ENCODE data around the gene TBC1D22A. TPM values are rescaled to one million over a fixed set of nuclear protein-coding genes. Genes with fewer than 3 reads are reported as not detected.

Gene TBC1D22A
- total and polyA plus RNA-seq, 2 donors from 2014 or later, result 24.6 to 39.4 TPM

- H3K4me1 ChIP-seq (ENCODE audit: control insufficient read depth in 2 of 3, insufficient read depth in 2 of 3, low read depth in 1 of 3, low read length in 3 of 3), result peaks cover 0 to 6% (median 0%) of the 10 kb centered on the region in 3 donors
- peak in 1 of 5 donors; percentile 10 for DNase-seq
- H3K4me3 ChIP-seq (ENCODE audit: low read length in 3 of 3), result no peak overlapping the region
- no peaks in the 10 kb centered on the region for H3K27me3 ChIP-seq (ENCODE audit: control insufficient read depth, insufficient read depth, low read length)
- TF ChIP-seq CTCF (IDR thresholded peaks at IDR 0.05; ENCODE audit: borderline replicate concordance, extremely low read depth, insufficient read depth), result no peak
- intact Hi-C loops (cut with DNase I), result no loop called here
- H3K36me3 ChIP-seq (ENCODE audit: control insufficient read depth in 2 of 3, insufficient read depth in 3 of 3, low read length in 3 of 3), result peaks cover 0 to 7% (median 2%) of the 10 kb centered on the region in 3 donors
- no peak for FAIRE-seq
- no peak overlapping the region for H3K9ac ChIP-seq (ENCODE audit: low read length in 3 of 3)
- no peaks in the 10 kb centered on the region for H3K9me3 ChIP-seq (ENCODE audit: control insufficient read depth in 2 of 3, insufficient read depth in 1 of 3, low read length in 3 of 3)
- no peak overlapping the region for H3K27ac ChIP-seq (ENCODE audit: low read depth in 2 of 2, low read length in 2 of 2)
Observed at GRCh38 chr22:46806794-46807193, 44.3 kb downstream of the TBC1D22A start.

GRCh38 chr22:46807458-46807857 is 45.0 kb downstream of the TBC1D22A start:
- peaks cover 0 to 12% (median 0%) of the 10 kb centered on the region in 3 donors for H3K4me1 ChIP-seq (ENCODE audit: control insufficient read depth in 2 of 3, insufficient read depth in 2 of 3, low read depth in 1 of 3, low read length in 3 of 3)
- no peak overlapping the region for H3K9ac ChIP-seq (ENCODE audit: low read length in 3 of 3)
- peak in 1 of 5 donors; percentile 25 for DNase-seq
- intact Hi-C loops (cut with DNase I), result no loop called here
- no peak overlapping the region for H3K27ac ChIP-seq (ENCODE audit: low read depth in 2 of 2, low read length in 2 of 2)
- peaks cover 0 to 7% (median 2%) of the 10 kb centered on the region in 3 donors for H3K36me3 ChIP-seq (ENCODE audit: control insufficient read depth in 2 of 3, insufficient read depth in 3 of 3, low read length in 3 of 3)
- no peak for FAIRE-seq
- H3K4me3 ChIP-seq (ENCODE audit: low read length in 3 of 3), result no peak overlapping the region
- no peaks in the 10 kb centered on the region for H3K9me3 ChIP-seq (ENCODE audit: control insufficient read depth in 2 of 3, insufficient read depth in 1 of 3, low read length in 3 of 3)
- TF ChIP-seq CTCF (IDR thresholded peaks at IDR 0.05; ENCODE audit: borderline replicate concordance, extremely low read depth, insufficient read depth), result no peak
- H3K27me3 ChIP-seq (ENCODE audit: control insufficient read depth, insufficient read depth, low read length), result no peaks in the 10 kb centered on the region

GRCh38 chr22:46809153-46809885 is 46.9 kb downstream of the TBC1D22A start:
- DNase-seq, result peak in 1 of 5 donors; percentile 29

More at GRCh38 chr22:46809153-46809885, 46.9 kb downstream of the TBC1D22A start:
- Histone ChIP-seq H3K9me3 (ENCODE audit: control insufficient read depth in 2 of 3, insufficient read depth in 1 of 3, low read length in 3 of 3) (no peaks in the 10 kb centered on the region), H3K9ac (ENCODE audit: low read length in 3 of 3) (no peak overlapping the region), H3K4me1 (ENCODE audit: control insufficient read depth in 2 of 3, insufficient read depth in 2 of 3, low read depth in 1 of 3, low read length in 3 of 3) (peaks cover 0 to 14% (median 0%) of the 10 kb centered on the region in 3 donors), H3K27ac (ENCODE audit: low read depth in 2 of 2, low read length in 2 of 2) (no peak overlapping the region), H3K27me3 (ENCODE audit: control insufficient read depth, insufficient read depth, low read length) (no peaks in the 10 kb centered on the region), H3K36me3 (ENCODE audit: control insufficient read depth in 2 of 3, insufficient read depth in 3 of 3, low read length in 3 of 3) (peaks cover 0 to 7% (median 2%) of the 10 kb centered on the region in 3 donors), H3K4me3 (ENCODE audit: low read length in 3 of 3) (no peak overlapping the region)
- FAIRE-seq, result no peak
- intact Hi-C loops (cut with DNase I), result no loop called here
- TF ChIP-seq CTCF (IDR thresholded peaks at IDR 0.05; ENCODE audit: borderline replicate concordance, extremely low read depth, insufficient read depth), result no peak
